ENCODE measurements around the gene PHF12. TPM values are rescaled to one million over a fixed set of nuclear protein-coding genes. Genes with fewer than 3 reads are reported as not detected.

Gene PHF12
- total and polyA plus RNA-seq, 2 donors: 20.5 to 32.4 TPM

- over 99% methylated on average over 18 of the region's 18 CpGs for WGBS
- Histone ChIP-seq H3K36me3 (ENCODE audit: control insufficient read depth in 2 of 2, insufficient read depth in 2 of 2, low read length in 1 of 2) (no peaks in the 10 kb centered on the region), H3K9me3 (ENCODE audit: control insufficient read depth in 2 of 2, insufficient read depth in 1 of 2, low read length in 1 of 2) (no peaks in the 10 kb centered on the region), H3K27ac (ENCODE audit: low read depth in 1 of 2, low read length in 1 of 2) (no peak overlapping the region), H3K27me3 (ENCODE audit: control insufficient read depth in 2 of 2, insufficient read depth in 1 of 2, low read length in 1 of 2) (peaks cover 0 to 2% of the 10 kb centered on the region in 2 donors), H3K4me3 (ENCODE audit: low read length in 2 of 2) (no peak overlapping the region), H3K4me1 (ENCODE audit: control insufficient read depth in 2 of 2, insufficient read depth in 2 of 2, low read length in 2 of 2) (no peaks in the 10 kb centered on the region)
- DNase-seq (ENCODE audit: low read depth in 6 of 9, low spot score in 9 of 9): no peak
Observed at GRCh38 chr17:28958820-28959455, 7.6 kb upstream of the PHF12 start.

GRCh38 chr17:28957992-28958355 lies 6.7 kb upstream of the PHF12 start:
- 97% methylated on average over 7 of the region's 7 CpGs for WGBS
- no peak for DNase-seq (ENCODE audit: low read depth in 6 of 9, low spot score in 9 of 9)
- Histone ChIP-seq H3K36me3 (ENCODE audit: control insufficient read depth in 2 of 2, insufficient read depth in 2 of 2, low read length in 1 of 2) (no peaks in the 10 kb centered on the region), H3K27me3 (ENCODE audit: control insufficient read depth in 2 of 2, insufficient read depth in 1 of 2, low read length in 1 of 2) (no peaks in the 10 kb centered on the region), H3K4me3 (ENCODE audit: low read length in 2 of 2) (no peak overlapping the region), H3K9me3 (ENCODE audit: control insufficient read depth in 2 of 2, insufficient read depth in 1 of 2, low read length in 1 of 2) (no peaks in the 10 kb centered on the region), H3K4me1 (ENCODE audit: control insufficient read depth in 2 of 2, insufficient read depth in 2 of 2, low read length in 2 of 2) (peaks cover 4 to 5% of the 10 kb centered on the region in 2 donors), H3K27ac (ENCODE audit: low read depth in 1 of 2, low read length in 1 of 2) (no peak overlapping the region)

GRCh38 chr17:28957277-28957991 lies 6.1 kb upstream of the PHF12 start:
- no peak for DNase-seq (ENCODE audit: low read depth in 6 of 9, low spot score in 9 of 9)
- H3K27me3 ChIP-seq (ENCODE audit: control insufficient read depth in 2 of 2, insufficient read depth in 1 of 2, low read length in 1 of 2): no peaks in the 10 kb centered on the region
- H3K4me3 ChIP-seq (ENCODE audit: low read length in 2 of 2): no peak overlapping the region
- peaks cover 8 to 11% of the 10 kb centered on the region in 2 donors for H3K4me1 ChIP-seq (ENCODE audit: control insufficient read depth in 2 of 2, insufficient read depth in 2 of 2, low read length in 2 of 2)
- no peaks in the 10 kb centered on the region for H3K36me3 ChIP-seq (ENCODE audit: control insufficient read depth in 2 of 2, insufficient read depth in 2 of 2, low read length in 1 of 2)
- H3K9me3 ChIP-seq (ENCODE audit: control insufficient read depth in 2 of 2, insufficient read depth in 1 of 2, low read length in 1 of 2): no peaks in the 10 kb centered on the region
- H3K27ac ChIP-seq (ENCODE audit: low read depth in 1 of 2, low read length in 1 of 2): no peak overlapping the region
- 97% methylated on average over 13 of the region's 13 CpGs for WGBS

GRCh38 chr17:28956861-28957260 lies 5.5 kb upstream of the PHF12 start:
- Histone ChIP-seq H3K9me3 (ENCODE audit: control insufficient read depth in 2 of 2, insufficient read depth in 1 of 2, low read length in 1 of 2) (no peaks in the 10 kb centered on the region), H3K36me3 (ENCODE audit: control insufficient read depth in 2 of 2, insufficient read depth in 2 of 2, low read length in 1 of 2) (no peaks in the 10 kb centered on the region), H3K27ac (ENCODE audit: low read depth in 1 of 2, low read length in 1 of 2) (no peak overlapping the region), H3K27me3 (ENCODE audit: control insufficient read depth in 2 of 2, insufficient read depth in 1 of 2, low read length in 1 of 2) (no peaks in the 10 kb centered on the region), H3K4me3 (ENCODE audit: low read length in 2 of 2) (no peak overlapping the region), H3K4me1 (ENCODE audit: control insufficient read depth in 2 of 2, insufficient read depth in 2 of 2, low read length in 2 of 2) (peaks cover 8 to 15% of the 10 kb centered on the region in 2 donors)
- WGBS: 97% methylated on average over 3 of the region's 3 CpGs
- no peak for DNase-seq (ENCODE audit: low read depth in 6 of 9, low spot score in 9 of 9)

- Histone ChIP-seq H3K27ac (ENCODE audit: low read depth in 1 of 2, low read length in 1 of 2) (no peak overlapping the region), H3K36me3 (ENCODE audit: control insufficient read depth in 2 of 2, insufficient read depth in 2 of 2, low read length in 1 of 2) (no peaks in the 10 kb centered on the region), H3K9me3 (ENCODE audit: control insufficient read depth in 2 of 2, insufficient read depth in 1 of 2, low read length in 1 of 2) (no peaks in the 10 kb centered on the region), H3K27me3 (ENCODE audit: control insufficient read depth in 2 of 2, insufficient read depth in 1 of 2, low read length in 1 of 2) (no peaks in the 10 kb centered on the region), H3K4me3 (ENCODE audit: low read length in 2 of 2) (no peak overlapping the region), H3K4me1 (ENCODE audit: control insufficient read depth in 2 of 2, insufficient read depth in 2 of 2, low read length in 2 of 2) (peaks cover 8 to 17% of the 10 kb centered on the region in 2 donors)
- 97% methylated on average over 7 of the region's 7 CpGs for WGBS
- DNase-seq (ENCODE audit: low read depth in 6 of 9, low spot score in 9 of 9): no peak
Observed at GRCh38 chr17:28956112-28956511, 4.8 kb upstream of the PHF12 start.

GRCh38 chr17:28955408-28955807 lies 4.1 kb upstream of the PHF12 start:
- no peak for DNase-seq (ENCODE audit: low read depth in 6 of 9, low spot score in 9 of 9)
- Histone ChIP-seq H3K9me3 (ENCODE audit: control insufficient read depth in 2 of 2, insufficient read depth in 1 of 2, low read length in 1 of 2) (no peaks in the 10 kb centered on the region), H3K27ac (ENCODE audit: low read depth in 1 of 2, low read length in 1 of 2) (no peak overlapping the region), H3K4me1 (ENCODE audit: control insufficient read depth in 2 of 2, insufficient read depth in 2 of 2, low read length in 2 of 2) (peaks cover 8 to 17% of the 10 kb centered on the region in 2 donors), H3K4me3 (ENCODE audit: low read length in 2 of 2) (no peak overlapping the region), H3K36me3 (ENCODE audit: control insufficient read depth in 2 of 2, insufficient read depth in 2 of 2, low read length in 1 of 2) (no peaks in the 10 kb centered on the region), H3K27me3 (ENCODE audit: control insufficient read depth in 2 of 2, insufficient read depth in 1 of 2, low read length in 1 of 2) (no peaks in the 10 kb centered on the region)
- whole genome bisulfite sequencing: 96% methylated on average over 5 of the region's 5 CpGs

- Histone ChIP-seq H3K36me3 (ENCODE audit: control insufficient read depth in 2 of 2, insufficient read depth in 2 of 2, low read length in 1 of 2) (no peaks in the 10 kb centered on the region), H3K4me3 (ENCODE audit: low read length in 2 of 2) (no peak overlapping the region), H3K9me3 (ENCODE audit: control insufficient read depth in 2 of 2, insufficient read depth in 1 of 2, low read length in 1 of 2) (no peaks in the 10 kb centered on the region), H3K27me3 (ENCODE audit: control insufficient read depth in 2 of 2, insufficient read depth in 1 of 2, low read length in 1 of 2) (no peaks in the 10 kb centered on the region), H3K27ac (ENCODE audit: low read depth in 1 of 2, low read length in 1 of 2) (no peak overlapping the region), H3K4me1 (ENCODE audit: control insufficient read depth in 2 of 2, insufficient read depth in 2 of 2, low read length in 2 of 2) (peaks cover 8 to 17% of the 10 kb centered on the region in 2 donors)
- no peak for DNase-seq (ENCODE audit: low read depth in 6 of 9, low spot score in 9 of 9)
- 97% methylated on average over 2 of the region's 2 CpGs for WGBS
Observed at GRCh38 chr17:28954886-28955285, 3.6 kb upstream of the PHF12 start.

- peak in 5 of 9 donors; percentile 23 to 69 (median 48) for DNase-seq (ENCODE audit: low read depth in 6 of 9, low spot score in 9 of 9)
- H3K27me3 ChIP-seq (ENCODE audit: control insufficient read depth in 2 of 2, insufficient read depth in 1 of 2, low read length in 1 of 2): no peaks in the 10 kb centered on the region
- no peaks in the 10 kb centered on the region for H3K9me3 ChIP-seq (ENCODE audit: control insufficient read depth in 2 of 2, insufficient read depth in 1 of 2, low read length in 1 of 2)
- H3K27ac ChIP-seq (ENCODE audit: low read depth in 1 of 2, low read length in 1 of 2): no peak overlapping the region
- no peak overlapping the region for H3K4me3 ChIP-seq (ENCODE audit: low read length in 2 of 2)
- H3K36me3 ChIP-seq (ENCODE audit: control insufficient read depth in 2 of 2, insufficient read depth in 2 of 2, low read length in 1 of 2): peaks cover 0 to 2% of the 10 kb centered on the region in 2 donors
- 41% methylated on average over 5 of the region's 5 CpGs for WGBS
- peaks cover 11 to 22% of the 10 kb centered on the region in 2 donors for H3K4me1 ChIP-seq (ENCODE audit: control insufficient read depth in 2 of 2, insufficient read depth in 2 of 2, low read length in 2 of 2)
Observed at GRCh38 chr17:28953444-28954118, 2.3 kb upstream of the PHF12 start.
